Hematopoietic multipotent progenitor cell (in vitro differentiated cells): ENCODE measurements around the gene KANK3. TPM values are rescaled to one million over a fixed set of nuclear protein-coding genes. Genes with fewer than 3 reads are reported as not detected.

Source experiments
- DNase-seq, 3 donors: peaks; one replicate each; pipeline ENCODE4 v3.0.0-alpha.2; 2011 to 2015; ENCODE audit warnings: low read depth in 2 of 3, low spot score in 2 of 3
- total RNA-seq: library from RNA; depleted of rRNA; stranded (reverse); fragments of >200 nt; gene quantifications from one replicate; pipeline ENCODE4 v1.2.3, GENCODE V29; 2012

The KANK3 gene
- total RNA-seq, 1 donor, result 0.27 TPM

- no peak for DNase-seq
Observed at GRCh38 chr19:8340341-8341096, 2.5 kb downstream of the KANK3 start.

GRCh38 chr19:8338835-8339234 lies 4.2 kb downstream of the KANK3 start:
- DNase-seq, result no peak

GRCh38 chr19:8337728-8338127 lies 5.3 kb downstream of the KANK3 start:
- DNase-seq, result no peak

GRCh38 chr19:8336660-8337059 lies 6.4 kb downstream of the KANK3 start:
- peak in 1 of 3 donors; percentile 33 for DNase-seq

GRCh38 chr19:8336072-8336569 lies 6.9 kb downstream of the KANK3 start:
- DNase-seq, result no peak

- DNase-seq, result no peak
Observed at GRCh38 chr19:8335343-8336071, 7.6 kb downstream of the KANK3 start.

GRCh38 chr19:8334458-8335342 lies 8.4 kb downstream of the KANK3 start:
- DNase-seq, result peak in 1 of 3 donors; percentile 55

GRCh38 chr19:8333767-8334457 lies 9.2 kb downstream of the KANK3 start:
- DNase-seq, result no peak

GRCh38 chr19:8332976-8333766 lies 9.9 kb downstream of the KANK3 start:
- DNase-seq, result no peak

GRCh38 chr19:8331263-8331845 lies 11.7 kb downstream of the KANK3 start:
- DNase-seq, result no peak

- DNase-seq, result no peak
Observed at GRCh38 chr19:8329996-8330395, 13.1 kb downstream of the KANK3 start.

GRCh38 chr19:8325454-8325853 lies 17.6 kb downstream of the KANK3 start:
- DNase-seq, result no peak

GRCh38 chr19:8324186-8325050 lies 18.6 kb downstream of the KANK3 start:
- DNase-seq, result no peak

GRCh38 chr19:8323781-8324185 lies 19.3 kb downstream of the KANK3 start:
- peak in 2 of 3 donors; percentile 41 to 65 for DNase-seq

GRCh38 chr19:8322638-8322997 lies 20.4 kb downstream of the KANK3 start:
- DNase-seq, result no peak

- DNase-seq, result no peak
Observed at GRCh38 chr19:8321986-8322637, 20.9 kb downstream of the KANK3 start.

GRCh38 chr19:8321067-8321985 lies 21.7 kb downstream of the KANK3 start, which contains the start of the genes NDUFA7 and RPS28:
TSS of gene NDUFA7 (minus strand) at chr19:8321375. CDS start at chr19:8321358, 17 bp downstream.
TSS of gene RPS28 (plus strand) at chr19:8321496. CDS start at chr19:8321531, 35 bp downstream.
- DNase-seq, result peak; percentile 95 to 97 (median 96)
